NCI-H1930 (cell line): Measurements from ENCODE around the gene TMEM82.
"Not testable (repeated sequence)": the region's sequence is repeated elsewhere in the genome, so short reads cannot be mapped to it uniquely, and the experiment has no call there.

Source experiments
- DNase-seq, 2 experiments: peaks; one replicate each; lab custom pipeline; 2025; lab: John Stamatoyannopoulos, UW

TMEM82 gene

DNA sequence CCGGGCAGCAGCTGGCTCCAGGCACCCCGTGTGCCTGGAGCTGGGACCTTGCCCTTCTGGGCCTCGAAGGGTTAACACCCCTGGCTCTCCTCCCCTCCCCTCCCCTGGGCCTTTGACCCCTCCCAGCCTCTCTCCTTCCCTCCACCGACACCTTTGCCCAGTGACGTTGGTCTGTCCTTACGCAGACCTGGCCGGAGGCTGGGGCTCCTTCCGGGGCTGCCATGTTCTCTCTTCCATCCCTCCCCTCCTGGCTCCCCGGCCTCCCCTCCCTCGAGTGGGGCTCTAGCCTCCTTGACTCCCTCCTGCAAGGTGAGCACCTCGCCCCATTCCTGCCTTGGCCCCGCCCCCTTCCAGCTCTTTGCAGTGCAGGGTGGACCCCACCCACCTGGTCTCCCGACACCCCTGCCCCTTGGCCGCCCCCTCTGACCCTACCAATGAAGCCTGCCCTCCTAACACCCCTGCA lies at the start of gene TMEM82:
TMEM82 (plus strand) TSS at position 161 of the 463 bp plus-strand sequence; CDS start at position 222, 61 bp downstream.
- DNase-seq, result no peak

DNA sequence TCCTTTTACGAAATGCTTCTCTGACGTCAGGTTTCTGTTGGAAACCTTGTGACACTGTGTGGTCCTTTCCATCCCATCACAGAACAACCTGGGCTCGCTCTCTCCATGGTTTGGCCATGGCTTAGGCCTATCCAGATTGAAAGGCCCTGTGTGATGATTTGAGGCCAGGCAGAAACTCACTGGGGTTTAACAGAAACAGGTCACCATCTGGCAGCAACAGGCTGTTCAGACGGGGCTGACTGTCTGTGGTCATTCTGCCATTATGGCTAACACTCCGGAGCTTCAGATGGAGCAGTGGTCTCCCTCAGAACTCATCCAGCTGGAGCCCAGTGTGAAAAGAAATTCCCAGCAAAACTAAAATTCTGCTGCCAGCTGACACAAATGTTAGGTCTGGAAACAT lies 48.9 kb upstream of the TMEM82 start:
- DNase-seq, result no peak

DNA sequence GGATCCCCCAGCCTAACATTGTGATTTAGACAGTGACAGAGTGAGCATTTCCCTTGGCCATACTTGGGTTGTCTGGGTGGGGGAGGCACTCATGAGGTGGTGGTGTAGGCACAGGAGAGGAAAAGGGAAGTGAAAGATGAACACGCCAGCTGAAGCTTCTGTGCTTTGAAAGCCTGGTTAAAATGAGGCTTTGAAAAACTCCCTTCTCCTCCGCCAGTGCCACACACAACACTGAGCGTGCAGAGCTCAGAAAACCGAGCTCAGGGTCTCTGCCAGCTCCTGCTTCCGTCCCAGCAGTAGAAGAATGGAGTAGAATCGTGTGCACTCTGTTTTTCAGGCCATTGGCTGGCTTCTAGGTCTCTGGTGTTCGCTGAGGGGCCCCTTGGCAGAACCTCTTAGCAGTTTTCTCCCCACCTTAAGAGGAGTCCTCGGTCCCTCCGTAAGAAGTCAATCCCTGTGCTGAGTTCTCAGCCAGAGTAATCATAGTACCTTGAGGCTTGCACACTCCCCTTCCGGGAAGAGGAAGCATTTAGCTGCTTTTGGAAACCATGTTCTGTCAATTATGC lies 45.3 kb upstream of the TMEM82 start:
- no peak for DNase-seq

GRCh38 chr1:15698201-15698600 lies 44.1 kb upstream of the TMEM82 start:
- DNase-seq, result no peak

DNA sequence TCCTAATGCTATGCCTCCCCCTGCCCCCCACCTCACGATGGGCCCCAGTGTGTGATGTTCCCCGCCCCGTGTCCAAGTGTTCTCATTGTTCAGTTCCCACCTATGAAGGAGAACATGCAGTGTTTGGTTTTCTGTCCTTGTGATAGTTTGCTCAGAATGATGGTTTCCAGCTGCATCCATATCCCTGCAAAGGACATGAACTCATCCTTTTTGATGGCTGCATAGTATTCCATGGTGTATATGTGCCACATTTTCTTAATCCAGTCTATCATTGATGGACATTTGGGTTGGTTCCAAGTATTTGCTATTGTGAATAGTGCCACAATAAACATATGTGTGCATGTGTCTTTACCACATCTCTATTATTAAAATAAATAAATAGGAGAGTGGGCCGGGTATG lies 43.0 kb upstream of the TMEM82 start:
- not testable (repeated sequence) for DNase-seq

DNA sequence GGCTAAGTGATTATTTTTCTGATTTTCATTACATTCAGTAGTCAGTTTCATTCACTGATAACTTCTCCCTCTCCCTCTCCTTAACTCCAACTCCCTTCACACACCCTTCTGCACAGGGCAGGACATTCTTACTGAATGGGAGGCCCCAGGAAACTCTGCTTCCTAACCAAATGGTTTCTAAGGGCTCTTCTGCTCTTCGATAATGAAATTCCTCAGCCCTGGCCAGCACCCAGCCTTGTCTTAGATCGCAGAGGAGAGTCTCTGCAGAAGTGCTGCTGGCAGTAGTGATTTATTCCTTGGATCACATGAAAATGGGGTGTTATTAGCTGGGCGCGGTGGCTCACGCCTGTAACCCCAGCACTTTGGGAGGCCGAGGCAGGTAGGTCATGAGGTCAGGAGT lies 41.8 kb upstream of the TMEM82 start:
- no peak for DNase-seq

DNA sequence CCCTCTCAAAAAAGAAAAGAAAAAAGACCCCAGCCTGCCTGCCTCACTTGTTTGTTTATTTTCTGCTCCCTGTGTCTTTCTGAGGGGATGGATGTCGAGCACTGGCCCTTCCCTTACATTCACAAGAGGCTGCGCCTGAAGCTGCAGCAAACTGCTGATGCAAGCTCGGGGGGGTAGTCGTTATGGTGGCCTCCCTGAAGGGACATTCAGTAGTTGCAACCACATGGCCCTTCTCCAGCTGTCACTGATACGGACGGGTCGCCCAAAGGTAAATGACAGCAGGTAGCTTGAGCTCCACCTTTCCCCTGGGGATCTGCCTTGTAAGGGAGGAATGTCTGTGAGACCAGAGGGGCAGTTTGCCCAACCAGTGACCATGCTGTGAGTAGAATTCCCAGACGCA lies 40.5 kb upstream of the TMEM82 start:
- DNase-seq, result no peak

- no peak for DNase-seq
Measured at GRCh38 chr1:15702722-15703550, 39.4 kb upstream of the TMEM82 start.

DNA sequence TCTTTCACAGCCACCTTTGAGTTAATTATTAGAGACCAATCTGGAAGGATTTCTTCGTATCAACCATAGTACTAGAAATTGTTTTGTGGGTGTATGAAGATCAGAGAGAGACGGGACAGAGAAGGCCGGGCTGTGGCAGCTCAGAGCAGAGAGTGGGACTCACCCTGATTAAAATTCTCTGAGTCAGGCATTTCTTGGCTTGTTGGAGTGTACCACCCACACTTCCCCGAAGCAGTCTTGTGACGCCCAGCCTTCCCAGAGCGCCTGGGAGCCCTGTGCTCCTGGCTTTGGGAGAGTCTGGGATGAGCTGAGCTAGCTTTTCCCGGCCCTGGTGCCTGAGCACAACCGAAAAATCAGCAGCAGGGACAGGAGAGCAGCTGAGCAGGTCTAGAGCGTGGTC lies 38.7 kb upstream of the TMEM82 start:
- DNase-seq, result no peak

DNA sequence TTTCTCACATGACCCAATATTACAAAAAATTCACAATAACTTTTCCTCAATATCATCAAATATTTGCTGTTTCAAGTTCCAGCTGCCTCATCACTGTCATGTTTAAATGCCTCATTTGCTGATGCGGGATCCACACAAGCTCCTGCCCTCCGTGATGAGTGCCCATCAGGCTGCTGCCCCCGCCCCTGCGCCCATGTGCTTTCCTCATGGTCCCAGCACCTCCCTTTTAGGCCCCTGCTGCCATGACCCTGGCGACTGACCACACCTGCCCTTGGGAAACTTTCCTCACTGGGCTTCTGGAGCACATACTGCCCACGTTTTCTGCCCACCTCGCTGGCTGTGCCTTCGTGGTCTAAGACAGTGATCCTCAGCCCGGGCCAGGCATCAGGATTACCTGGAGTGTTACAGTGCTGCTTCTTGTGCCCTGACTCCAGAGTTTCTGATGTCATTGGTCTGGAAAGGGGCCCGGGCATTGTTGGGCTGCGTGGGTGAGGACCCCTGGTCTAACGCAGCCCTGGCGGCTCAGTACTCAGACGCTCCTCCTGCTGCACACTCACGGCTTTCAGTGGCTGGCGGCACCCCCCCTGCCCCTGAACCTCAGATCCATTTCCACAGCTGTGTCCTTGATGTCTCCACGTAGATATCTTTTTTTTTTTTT lies 37.6 kb upstream of the TMEM82 start:
- no peak for DNase-seq

- no peak for DNase-seq
Measured at GRCh38 chr1:15705184-15705566, 37.1 kb upstream of the TMEM82 start.

- no peak for DNase-seq
Measured at GRCh38 chr1:15706751-15707150, 35.5 kb upstream of the TMEM82 start.

DNA sequence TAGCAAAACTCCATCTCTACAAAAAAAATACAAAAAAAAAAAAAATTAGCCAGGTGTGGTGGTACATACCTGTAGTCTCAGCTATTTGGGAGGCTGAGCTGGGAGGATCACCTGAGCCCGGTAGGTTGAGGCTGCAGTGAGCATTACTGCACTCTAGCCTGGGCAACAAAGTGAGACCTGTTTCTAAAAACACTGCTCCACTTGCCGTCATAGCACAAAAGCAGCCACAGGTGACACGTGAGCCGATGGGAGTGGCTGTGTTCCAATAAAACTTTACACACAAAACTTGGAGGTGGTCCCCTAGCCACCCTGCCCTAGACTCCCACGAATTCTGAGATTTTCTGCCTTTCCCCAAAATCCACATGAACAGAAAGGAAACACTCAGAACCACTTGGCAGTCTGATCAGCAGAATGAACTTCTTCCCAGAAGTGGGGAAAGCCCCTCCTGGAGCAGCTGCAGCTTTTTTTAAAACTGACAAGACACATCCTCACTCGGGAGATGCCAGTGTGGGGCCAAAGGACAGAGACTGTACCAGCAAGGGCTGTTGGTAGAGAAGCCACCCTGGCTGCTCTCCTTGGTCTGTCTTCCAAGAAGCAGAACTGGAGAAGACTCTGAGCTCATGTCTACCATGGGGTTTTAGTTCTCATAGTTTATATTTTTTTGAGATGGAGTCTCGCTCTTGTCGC lies 34.9 kb upstream of the TMEM82 start:
- DNase-seq, result no peak

DNA sequence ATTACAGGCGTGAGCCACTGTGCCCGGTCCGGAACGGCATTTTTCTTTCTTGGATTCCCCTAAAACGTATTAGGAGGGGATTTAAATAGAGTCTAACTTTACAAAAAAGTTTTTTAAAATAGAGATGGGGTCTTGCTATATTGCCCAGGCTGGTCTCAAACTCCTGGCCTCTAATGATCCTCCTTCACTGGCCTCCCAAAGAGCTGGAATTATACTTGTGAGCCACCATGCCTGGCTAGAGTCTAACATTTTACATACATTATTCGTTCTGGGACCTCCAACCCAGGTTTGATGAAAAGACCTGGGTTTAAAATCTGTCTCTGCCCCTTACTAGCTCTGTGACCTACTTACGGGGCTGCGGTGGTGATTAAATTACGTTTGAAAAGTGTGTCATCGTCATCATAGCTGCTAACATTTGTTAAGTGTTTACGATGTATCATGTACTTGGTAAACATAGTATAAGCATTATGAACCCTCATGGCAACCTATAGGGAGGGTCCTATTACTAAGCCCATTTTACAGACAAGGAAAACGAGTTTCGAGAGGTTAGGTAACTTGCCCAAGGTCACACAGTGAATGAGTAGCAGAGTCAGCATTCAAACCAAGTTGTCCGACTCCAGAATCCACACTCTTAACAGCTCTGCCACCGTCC lies 33.7 kb upstream of the TMEM82 start:
- no peak for DNase-seq

DNA sequence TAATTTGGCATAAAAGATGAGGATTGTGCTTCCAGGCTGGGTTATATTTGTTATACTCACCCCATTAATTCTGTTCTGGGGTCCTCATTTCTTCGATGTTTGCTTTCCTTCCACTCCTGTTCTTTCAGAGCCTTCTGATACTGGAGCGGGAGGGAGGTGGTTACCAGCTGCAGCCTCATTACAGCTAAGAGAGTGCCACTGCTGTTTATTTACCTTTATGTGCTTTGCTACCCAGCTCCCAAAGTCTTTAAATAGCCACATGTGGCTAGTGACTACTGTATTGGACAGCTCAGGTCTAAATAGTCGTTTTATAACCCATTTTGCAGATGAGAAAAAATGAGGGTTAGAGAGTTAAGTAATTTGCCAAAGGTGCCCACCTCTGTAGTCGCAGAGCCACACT lies 33.1 kb upstream of the TMEM82 start:
- DNase-seq, result no peak

- no peak for DNase-seq
Measured at GRCh38 chr1:15712168-15712567, 30.1 kb upstream of the TMEM82 start.

DNA sequence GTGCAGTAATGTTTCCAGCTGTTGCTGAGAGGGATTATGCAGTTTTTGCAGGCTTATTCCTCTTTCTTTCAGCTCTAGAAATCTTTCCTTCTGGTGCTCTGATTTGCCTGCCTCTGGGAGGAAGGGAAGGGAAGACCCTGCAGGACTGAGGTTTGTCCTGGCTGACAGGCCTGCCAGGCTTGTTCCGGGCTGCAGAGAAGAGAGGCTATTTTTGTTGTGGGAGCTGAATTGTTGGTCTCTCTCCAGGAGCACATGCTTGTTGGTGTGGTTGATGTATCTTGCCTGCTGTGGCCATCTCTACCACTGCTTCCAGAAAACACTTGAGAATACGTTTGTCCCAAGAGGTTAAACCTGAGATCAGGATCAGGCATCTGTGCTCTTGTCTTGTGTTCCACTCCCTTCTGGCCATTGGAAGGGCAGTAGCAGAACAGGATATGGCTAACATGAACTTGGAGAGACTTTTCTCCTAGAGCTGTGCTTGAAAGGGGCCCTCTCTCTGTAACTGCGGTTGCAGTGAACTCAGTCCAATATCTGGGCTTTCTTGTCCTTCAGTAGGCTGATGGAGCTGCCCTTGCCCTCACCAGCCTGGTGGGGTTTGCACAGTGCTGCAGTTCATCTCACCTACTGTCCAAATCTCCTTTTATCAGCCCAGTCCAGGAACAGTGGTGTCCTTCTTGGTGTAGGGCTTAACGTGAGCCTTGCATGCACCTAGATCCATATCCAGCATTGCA lies 27.7 kb upstream of the TMEM82 start:
- no peak for DNase-seq

DNA sequence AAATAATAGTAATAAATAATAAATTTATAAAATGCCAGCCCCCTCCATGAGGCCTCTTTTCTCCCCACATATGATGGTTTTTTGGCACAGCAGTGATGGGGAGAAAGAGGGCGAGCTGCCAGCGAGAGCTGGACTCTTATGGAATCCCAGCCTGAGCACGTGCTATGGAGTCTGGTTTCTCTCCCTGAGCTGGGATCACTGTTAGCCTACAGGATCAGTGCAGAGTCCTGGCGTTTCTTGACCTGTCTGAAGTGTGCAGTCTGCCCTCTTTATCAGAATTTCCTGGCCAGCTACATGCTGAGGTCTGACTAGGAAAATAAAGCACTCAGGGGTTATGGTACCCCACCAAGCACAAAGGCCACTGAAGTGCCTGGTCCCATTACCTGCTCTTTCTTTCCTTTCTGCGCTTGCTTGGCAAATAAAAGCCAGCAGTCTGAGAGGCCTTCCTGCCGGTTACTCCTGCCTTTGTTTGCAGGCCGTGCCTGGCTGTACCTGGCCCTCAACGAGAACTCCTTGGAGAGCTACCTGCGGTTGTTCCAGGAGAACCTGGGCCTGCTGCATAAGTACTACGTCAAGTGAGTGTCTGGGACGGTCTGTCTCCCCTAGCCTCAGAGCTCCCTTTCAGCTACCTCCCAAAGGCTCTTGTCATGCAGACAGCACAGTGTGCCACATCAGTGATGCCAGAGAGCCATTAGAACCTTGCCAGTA lies 24.7 kb upstream of the TMEM82 start:
- no peak for DNase-seq

DNA sequence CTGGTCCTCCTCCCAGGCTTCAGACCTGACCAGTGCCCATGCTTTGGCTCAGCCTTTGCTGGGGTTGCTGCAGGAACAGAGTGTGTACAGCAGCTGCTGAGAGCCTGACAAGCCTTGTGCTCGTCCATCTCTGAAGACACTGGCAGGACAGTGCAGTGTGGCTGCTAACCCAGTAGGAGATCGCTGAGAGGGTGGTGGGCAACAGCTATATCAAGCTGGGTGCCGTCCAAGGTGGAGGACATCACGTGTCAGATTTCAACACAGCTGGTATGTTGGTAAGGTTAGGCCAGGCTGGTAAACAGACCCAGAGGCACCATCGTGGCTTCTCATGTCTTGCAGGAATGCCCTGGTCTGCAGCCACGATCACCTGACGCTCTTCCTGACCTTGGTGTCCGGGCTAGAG lies 24.1 kb upstream of the TMEM82 start:
- no peak for DNase-seq

GRCh38 chr1:15719381-15720120 lies 22.7 kb upstream of the TMEM82 start:
- no peak for DNase-seq
